Measurements from ENCODE around the gene FNBP1.

FNBP1 gene

DNA sequence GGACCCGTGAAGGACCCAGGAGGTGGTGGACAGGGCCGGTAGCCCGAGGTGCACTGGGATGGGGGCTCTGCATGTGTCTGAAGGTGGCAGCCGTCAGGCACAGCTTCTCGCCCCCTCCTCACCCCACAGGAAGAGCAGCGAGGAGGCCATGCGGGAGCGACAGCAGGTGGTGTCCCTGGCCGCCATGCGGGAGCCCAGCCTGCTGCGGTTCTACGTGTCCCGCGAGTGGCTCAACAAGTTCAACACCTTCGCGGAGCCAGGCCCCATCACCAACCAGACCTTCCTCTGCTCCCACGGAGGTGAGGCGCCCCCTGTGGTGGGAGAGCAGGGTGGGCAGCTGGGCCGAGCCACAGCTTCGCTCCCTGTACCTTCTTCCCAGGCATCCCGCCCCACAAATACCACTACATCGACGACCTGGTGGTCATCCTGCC lies 167.8 kb downstream of the FNBP1 start:
- DNase-seq (ENCODE audit: low spot score): no peak

DNA sequence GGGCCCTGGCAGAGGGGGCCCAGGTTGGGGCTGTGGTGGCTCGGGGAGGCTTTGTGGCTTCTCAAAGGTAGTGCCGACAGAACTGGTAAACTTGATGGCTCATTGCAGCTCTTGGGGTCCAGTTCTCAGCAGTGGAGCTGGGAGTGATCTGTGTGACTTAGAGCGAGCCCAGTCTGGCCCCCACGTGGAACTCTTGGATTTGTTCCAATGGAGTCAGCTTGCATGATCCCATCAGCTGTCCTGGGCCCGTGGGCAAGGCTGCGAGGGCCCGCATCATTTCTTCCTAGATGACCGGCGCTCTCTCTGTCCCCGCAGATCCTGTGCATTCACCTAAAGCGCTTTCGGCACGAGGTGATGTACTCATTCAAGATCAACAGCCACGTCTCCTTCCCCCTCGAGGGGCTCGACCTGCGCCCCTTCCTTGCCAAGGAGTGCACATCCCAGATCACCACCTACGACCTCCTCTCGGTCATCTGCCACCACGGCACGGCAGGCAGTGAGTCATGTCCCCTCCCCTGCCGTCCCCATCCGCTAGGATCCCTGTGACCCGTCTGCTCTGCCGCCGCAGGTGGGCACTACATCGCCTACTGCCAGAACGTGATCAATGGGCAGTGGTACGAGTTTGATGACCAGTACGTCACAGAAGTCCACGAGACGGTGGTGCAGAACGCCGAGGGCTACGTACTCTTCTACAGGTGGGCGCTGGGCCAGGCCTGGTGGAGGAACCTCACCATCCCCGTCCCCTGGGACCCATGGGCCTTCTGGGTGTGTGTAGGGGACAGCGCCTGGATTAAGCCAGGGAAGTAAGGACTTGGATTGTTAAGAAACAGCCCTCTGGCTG lies 168.5 kb downstream of the FNBP1 start:
- DNase-seq (ENCODE audit: low spot score): no peak

DNA sequence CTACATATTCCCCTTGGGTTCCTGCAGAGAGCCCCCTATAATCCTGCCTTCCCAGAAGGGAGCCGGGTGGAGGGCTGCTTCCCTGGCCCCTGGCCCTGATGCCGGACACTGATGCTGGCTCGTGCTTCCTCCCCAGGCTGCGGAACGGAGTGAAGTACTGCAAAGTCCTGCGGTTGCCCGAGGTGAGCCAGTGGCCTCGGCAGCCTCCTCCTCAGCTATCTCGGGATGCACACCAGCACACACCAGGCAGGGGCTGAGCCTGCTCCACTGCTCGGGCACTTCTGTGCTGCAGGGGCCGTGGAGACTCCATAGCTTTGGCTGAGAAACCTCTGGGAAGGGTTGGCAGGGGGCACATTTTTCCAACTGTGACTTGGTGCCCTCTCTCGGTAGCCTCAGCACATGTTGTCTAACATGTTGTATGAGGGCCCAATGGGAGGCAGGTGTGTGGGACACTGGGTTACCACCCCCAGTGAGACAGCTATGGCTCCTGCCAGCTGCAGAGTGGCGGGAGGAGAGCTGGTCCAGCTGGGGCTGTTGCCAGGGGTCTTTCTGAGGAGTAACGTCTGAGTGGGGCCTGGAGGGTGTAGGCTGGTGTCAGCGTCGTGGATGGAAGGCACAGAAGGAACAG lies 169.3 kb downstream of the FNBP1 start:
- no peak for DNase-seq (ENCODE audit: low spot score)

DNA sequence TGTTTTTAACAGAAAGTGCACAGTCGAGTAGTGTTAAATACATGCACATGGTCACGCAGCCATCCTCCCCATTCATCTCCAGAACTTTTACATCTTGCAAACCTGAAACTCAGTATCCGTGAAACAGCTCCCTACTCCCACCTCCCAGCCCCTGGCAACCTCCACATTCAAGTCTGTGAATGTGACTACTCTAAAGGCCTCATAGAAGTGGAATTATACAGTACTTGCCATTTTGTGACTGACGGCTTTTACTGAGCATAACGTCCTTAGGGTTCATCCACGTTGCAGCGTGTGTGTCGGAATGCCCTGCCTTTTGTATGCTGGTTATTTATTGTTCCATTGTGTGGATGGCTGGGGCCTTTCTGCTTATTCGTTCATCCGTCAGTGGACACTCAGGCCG lies 171.9 kb downstream of the FNBP1 start:
- DNase-seq (ENCODE audit: low spot score): no peak

DNA sequence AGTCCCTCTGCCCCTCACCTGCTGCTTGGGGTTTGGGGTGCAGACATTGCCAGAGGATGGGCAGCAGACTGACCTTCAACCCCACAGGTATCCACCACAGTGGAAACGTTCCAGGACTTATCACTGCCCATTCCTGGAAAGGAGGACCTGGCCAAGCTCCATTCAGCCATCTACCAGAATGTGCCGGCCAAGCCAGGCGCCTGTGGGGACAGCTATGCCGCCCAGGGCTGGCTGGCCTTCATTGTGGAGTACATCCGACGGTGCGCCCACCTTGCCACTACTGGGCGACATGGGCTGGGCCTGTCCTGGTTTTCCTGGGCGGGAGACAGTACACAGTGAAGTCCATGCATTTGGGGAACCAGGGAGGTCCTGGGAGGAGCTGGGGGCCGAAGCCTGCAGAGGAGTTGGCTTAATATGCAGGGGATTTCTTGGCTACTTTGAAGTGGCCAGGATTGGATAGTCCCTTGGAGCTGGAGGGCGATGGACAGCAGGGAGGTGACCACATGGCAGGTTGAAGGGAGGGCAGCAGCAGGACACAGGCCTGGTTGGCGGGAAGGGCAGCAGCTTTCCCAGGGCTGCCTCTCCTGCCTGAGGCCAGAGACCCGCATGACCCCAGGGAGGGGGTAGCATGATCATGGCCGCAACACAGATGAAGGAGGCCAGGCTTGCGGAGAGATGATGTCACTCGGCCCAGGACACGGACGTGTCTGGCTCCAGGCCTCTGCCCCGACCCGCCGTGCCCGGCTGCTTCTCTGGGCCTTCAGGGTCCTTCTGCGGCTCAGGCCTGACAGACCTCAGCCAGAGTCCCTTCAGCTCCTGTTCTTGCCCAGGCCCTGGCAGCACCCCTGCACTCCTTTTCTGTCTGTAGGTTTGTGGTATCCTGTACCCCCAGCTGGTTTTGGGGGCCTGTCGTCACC lies 173.1 kb downstream of the FNBP1 start:
- DNase-seq (ENCODE audit: low spot score): no peak

DNA sequence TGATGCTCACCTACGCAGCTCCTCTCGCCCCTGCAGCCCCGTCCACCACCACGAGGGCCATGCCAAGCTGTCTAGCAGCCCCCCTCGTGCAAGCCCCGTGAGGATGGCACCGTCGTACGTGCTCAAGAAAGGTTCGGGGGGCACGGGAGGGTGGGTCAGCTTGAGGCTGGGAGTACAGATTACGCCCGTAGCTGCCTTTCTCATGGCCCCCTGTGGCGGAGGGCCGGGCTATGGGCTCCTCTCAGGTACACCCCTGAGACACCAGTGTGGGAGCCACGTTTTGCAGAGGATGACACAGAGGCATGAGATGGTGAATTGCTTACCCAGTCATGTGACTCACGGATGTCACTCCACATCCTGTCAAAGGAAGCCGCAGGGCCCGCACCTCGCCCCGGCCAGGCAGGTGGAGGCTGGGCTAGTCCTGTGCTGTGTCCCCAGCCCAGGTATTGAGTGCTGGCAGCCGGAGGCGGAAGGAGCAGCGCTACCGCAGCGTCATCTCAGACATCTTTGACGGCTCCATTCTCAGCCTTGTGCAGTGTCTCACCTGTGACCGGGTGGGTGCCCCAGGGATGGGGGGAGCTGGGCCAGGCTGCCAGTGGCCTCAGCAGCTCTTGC lies 174.0 kb downstream of the FNBP1 start:
- no peak for DNase-seq (ENCODE audit: low spot score)

DNA sequence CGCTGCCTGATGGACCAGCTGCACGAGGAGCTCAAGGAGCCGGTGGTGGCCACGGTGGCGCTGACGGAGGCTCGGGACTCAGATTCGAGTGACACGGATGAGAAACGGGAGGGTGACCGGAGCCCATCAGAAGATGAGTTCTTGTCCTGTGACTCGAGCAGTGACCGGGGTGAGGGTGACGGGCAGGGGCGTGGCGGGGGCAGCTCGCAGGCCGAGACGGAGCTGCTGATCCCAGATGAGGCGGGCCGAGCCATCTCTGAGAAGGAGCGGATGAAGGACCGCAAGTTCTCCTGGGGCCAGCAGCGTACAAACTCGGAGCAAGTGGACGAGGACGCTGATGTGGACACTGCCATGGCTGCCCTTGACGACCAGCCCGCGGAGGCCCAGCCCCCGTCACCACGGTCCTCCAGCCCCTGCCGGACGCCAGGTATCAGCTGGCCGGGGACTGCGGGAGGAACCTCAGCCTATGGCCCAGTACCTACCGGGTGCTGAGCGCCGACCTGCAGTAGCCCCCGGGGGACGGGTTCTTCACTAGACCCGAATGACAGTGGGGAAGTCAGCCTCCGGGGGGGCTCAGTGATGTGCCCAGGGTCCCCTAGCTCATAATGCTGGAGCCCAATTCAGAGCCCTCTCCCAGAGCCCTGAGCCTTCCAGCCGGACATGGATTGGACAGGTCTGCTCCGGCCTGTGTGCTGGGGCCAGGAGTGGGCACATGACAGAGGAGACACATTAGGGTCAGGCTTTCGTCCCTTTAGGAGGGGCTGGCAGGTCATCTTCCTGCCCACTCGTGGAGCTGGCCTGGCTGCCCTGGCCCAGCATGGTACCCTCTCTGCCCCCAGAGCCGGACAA lies 174.7 kb downstream of the FNBP1 start:
- DNase-seq (ENCODE audit: low spot score): no peak

DNA sequence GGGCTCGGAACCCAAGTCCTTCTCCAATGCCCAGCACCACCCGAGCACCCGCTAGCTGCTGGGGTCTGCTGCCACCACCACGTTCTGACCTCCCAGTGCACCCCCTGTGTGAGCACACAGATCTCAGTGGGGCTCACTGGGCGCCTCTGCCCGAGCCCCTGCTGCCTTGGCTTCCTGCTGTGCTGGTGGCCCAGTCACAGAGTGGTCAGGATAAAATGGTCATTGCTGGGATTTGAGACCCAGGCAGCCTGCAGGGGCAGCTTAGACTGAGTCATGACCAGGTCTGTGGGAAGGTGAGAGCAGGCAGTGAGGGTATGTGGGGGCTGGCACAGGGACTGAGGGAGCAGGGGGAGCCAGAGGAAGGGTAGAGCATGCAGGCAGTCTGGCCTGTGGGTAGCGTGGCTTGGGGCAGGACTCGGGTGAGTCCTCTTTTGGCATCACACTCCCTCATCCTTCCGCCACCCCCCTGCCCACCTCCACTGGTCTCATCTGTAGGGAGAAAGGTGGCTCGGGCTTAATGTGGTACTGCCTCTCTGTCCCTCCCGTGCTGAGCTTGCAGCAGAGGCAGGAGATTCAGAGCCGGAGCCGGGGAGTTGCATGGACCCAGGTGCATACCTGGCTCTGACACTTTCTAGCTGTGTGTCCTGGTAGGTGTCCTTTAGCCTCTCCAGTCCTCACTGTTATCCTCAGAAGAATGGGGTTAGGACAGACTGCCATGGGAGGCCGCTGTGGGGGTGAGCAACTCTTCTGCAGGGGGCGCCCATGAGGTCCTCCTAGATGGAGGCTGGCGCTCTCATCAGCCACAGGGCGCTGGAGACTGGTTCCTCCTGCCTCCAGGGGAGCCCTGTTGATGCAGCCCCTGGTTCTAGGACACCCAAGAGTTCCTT lies 175.6 kb downstream of the FNBP1 start:
- DNase-seq (ENCODE audit: low spot score): no peak

DNA sequence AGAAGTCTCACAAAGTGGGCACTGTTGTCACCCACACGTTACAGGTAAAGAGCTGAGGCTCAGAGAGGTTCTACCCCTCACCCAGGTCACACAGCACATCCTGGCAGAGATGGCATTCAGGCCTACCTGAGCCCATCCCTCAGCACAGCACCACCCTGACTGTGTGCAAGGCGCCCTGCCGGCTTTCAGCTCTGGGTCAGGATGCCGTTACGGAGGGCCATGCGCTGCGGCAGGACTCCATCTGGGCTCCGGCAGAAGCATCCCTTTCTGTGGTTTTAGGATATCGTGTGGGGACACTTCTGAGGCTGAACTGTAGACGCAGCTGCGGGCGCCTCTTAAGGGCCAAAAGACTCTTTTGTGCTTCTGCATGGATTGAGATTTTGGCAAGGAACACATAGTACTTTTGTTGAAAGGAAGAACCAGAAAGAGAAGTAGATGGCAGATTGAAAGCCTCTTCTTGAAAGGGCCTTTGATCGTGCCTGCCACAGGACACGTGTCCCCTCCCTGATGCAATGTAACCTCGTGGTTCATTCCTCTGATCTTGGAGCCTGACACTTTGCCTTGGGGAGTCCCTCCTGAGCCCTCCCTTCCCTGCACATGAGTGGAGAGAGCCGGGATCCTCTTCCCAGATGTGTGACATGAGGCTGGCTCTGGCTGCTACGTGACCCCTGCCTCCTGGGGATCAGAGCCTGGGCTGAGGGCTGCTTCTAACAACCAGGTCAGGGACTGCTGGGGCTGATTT lies 176.4 kb downstream of the FNBP1 start:
- DNase-seq (ENCODE audit: low spot score): no peak

DNA sequence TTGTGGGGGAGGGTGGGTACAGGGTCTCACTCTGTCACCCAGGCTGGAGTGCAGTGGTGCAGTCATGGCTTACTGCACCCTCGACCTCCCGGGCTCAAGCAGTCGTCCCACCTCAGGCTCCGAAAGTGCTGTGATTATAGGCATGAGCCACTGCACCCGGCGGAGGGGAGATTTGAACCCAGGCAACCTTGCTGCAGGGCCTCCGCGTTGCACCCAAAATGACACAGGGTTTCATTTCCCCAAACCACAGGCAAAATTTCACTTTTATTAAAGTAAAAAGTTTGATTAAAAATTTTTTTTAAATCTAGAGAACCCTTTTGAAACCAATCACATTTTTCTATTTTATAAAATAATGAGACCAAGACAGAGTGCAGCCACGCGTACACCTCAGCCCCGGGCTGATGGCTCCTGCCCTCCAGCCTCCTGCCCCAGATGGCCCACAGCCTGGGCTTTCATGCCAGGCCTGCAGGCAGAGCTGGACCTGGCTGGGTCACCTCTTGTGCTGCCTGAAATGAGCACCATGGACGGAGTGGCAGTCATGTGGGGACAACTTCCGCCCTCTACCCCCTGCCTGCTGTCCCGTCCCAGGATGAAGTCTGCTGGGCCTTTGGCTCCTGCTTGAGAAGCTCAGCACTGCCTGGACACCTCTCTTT lies 177.2 kb downstream of the FNBP1 start:
- DNase-seq (ENCODE audit: low spot score): no peak

DNA sequence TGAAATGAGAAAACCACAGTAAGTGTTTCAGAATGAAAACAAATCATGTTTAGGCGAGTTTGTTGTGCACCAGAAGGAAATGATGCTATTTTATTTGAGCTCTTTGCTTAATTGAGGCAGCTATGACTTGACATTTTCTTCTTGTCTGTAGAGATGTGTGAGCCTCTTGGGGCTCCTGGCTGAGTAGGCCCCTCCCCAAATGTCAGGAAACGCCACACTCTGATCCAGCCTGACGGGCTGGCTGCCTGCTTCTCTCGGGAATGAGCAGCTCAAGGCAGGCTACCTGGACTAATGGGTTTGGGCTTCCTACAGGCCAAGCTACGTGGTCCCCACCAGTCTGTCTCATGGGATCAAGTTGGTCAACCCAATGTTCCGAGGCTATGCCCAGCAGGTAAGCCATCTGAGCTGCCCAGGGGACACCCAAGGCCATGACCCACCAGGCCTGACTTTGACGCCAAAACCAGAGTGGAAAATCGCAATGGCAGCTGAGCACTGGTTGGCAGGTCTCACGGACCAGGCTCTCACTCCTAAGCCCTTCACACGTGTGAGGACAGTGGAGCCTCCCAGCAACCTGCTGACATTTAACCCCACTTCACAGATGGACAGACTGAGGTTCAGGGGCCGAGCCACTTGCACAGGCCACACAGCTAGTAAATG lies 177.9 kb downstream of the FNBP1 start:
- no peak for DNase-seq (ENCODE audit: low spot score)

DNA sequence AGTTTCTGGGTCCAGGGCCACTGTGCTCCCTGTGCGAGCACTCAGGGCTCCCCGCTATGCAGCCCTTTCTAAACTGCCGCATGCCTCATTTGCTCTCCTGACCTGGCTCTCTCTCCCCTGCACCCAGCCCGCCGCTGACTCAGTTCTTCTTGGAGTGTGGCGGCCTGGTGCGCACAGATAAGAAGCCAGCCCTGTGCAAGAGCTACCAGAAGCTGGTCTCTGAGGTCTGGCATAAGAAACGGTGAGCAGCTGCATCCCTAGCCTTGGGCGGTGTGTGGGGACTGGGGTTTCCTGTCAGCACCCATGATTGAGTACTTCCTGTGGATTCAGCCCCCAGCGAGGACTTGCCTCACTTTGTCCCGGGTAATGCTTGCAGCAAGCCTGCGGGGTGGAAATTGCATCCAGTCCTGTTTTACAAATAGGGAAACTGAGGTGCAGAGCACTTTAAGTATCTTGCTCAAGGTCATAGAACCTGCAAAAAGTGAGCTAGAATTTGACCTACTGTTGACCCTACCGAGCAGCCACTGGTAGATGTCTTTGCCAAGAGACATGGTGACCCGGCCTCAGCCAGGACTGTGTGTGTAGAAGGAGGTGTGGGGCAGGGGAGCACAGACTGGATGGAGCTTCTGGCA lies 179.8 kb downstream of the FNBP1 start:
- DNase-seq (ENCODE audit: low spot score): no peak

DNA sequence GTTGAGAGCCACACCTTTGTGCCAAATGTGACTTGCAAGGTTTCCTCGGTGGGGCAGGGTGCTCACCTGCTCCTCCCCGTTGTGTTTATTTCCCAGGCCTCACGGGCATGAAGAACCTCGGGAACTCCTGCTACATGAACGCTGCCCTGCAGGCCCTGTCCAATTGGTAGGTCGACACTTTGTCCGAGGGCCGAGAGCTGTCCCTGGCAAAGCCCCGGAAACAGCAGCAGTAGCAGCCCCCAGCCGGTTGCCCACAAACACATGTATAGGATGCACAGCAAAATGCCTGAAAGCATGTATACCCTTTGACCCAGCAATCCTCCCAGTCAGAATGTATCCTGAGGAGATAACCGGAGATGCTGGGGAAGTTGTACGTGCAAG lies 181.6 kb downstream of the FNBP1 start:
- no peak for DNase-seq (ENCODE audit: low spot score)

DNA sequence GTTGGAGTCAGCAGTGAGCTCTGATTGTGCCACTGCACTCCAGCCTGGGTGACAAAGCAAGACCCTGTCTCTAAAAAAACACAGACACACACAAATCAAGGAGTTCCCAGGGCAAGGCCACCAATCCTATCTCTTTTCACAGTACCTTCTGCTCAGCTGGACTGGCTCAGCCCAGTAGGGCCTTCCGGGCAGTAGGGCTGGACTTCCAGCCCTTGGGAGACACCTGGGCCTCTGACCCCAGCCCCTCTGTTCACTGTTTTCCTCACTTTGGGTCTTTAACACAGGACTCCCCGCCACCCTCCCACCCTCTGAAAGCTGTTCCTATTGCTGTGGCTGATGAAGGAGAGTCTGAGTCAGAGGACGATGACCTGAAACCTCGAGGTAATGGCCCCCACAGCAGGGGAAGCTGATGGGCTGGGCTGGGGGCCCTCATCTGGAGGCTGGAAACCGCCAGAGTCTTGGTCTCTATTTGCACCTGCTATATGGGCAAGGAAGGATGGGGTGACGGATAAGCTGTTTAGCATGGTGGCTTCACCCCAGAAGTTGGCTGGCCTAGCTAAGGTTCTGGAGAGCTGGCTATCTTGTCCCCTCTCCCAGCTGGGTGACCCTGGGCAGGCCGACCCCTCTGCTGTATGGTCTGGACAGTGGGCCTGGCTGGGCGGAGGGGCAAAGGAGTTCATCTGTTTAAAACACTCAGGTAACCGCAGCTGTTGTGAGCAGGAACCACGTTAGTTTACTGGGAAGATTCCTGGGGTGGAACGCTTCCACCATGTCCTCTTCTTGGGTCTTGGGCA lies 182.1 kb downstream of the FNBP1 start:
- no peak for DNase-seq (ENCODE audit: low spot score)

DNA sequence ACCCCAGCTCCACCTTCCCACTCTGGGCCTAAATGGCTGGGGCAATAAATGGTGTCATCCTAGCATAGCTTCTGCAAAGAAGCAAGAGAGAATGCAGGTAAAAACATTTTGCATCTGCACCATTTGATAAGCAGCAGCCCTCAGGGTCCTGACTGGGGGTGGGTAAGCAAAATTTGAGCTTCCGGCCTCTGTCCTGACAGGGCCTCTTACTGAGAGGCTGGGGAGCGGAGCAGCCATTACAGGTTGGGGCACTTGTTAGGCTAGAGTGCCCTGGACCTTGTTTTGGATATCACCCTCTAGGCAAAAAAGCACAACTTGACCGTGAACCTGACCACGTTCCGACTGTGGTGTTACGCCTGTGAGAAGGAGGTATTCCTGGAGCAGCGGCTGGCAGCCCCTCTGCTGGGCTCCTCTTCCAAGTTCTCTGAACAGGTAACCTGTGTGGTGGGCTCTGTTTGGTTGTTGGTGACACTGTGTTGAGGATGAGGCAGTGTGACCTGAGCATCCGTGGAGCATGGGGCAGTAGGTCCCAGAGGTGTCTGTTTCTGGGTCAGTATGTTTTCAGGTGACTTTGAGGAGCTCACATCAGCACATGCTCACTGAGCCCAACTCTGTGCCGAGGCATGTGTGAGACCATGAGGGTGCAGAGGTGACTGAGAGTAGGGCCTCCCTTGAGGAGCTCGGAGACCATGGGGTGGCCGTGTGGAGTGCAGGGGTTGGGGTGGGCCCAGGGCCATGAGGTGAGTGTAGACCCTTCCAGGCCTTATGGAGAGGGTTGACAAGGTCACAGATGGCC lies 184.6 kb downstream of the FNBP1 start:
- DNase-seq (ENCODE audit: low spot score): no peak

DNA sequence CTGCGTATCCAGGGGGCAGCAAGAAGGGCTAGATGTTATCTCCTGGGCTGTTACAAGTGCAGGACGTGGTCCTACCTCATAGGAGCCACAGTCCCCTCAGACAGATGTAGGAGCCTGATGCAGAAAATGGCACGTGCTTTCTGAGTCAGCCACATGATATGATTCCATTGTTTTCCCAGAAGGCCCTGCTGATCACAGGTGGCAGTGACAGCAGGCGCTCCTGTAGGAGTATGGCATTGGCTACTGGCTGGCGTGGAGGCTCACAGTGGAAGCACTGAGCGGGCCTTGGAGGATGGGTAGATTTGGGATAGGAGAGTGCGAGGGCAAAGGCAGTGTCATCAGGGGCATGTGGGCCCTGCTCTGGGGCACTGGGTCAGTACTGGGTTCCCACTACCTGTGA lies 185.8 kb downstream of the FNBP1 start:
- no peak for DNase-seq (ENCODE audit: low spot score)

Data from AG08396 (cell line).